CD8-positive, alpha-beta memory T cell (primary cell): ENCODE data around the gene EPB41L3. TPM values are rescaled to one million over a fixed set of nuclear protein-coding genes. Genes with fewer than 3 reads are reported as not detected.

Experiments used
- CTCF ChIA-PET: fragments of 350-600 bp; sonication (Branson Sonifier 250); formaldehyde crosslinking; loops from one replicate; lab custom pipeline; 2021; ENCODE audit warnings: antibody characterized with exemption; lab: Charles Lee
- POLR2A ChIA-PET: fragments of 350-600 bp; sonication (Branson Sonifier 250); formaldehyde crosslinking; loops from one replicate; lab custom pipeline; 2021; ENCODE audit warnings: antibody characterized with exemption; lab: Charles Lee
- DNase-seq, 5 donors: peaks; one replicate each; pipeline versions ENCODE4 v3.0.0 to v3.0.0-alpha.2; 2020 to 2022; ENCODE audit warnings: mixed read lengths in 1 of 5
- H3K27ac ChIP-seq: one replicate; pipeline ENCODE4 v1.7.0; 2013; ENCODE audit warnings: low read depth, mild to moderate bottlenecking, low read length, moderate library complexity
- H3K27me3 ChIP-seq: 2 replicates; pipeline ENCODE4 v1.7.0; 2013; ENCODE audit warnings: low read length, mild to moderate bottlenecking; ENCODE audit not compliant: insufficient read depth, poor library complexity, severe bottlenecking
- H3K36me3 ChIP-seq: 2 replicates; pipeline ENCODE4 v1.7.0; 2013; ENCODE audit warnings: mild to moderate bottlenecking, low read length, moderate library complexity; ENCODE audit not compliant: insufficient read depth
- H3K4me1 ChIP-seq: 2 replicates; pipeline ENCODE4 v1.7.0; 2013; ENCODE audit warnings: mild to moderate bottlenecking, low read length, moderate library complexity; ENCODE audit not compliant: insufficient read depth
- H3K4me3 ChIP-seq: 2 replicates; pipeline ENCODE4 v1.7.0; 2013; ENCODE audit warnings: mild to moderate bottlenecking, low read length
- H3K9me3 ChIP-seq: 2 replicates; pipeline ENCODE4 v1.7.0; 2013; ENCODE audit warnings: mild to moderate bottlenecking, low read length
- H3K27ac Mint-ChIP-seq, 8 donors: one replicate each; pipeline ENCODE4 v1.8.0; 2020 to 2021; ENCODE audit warnings: mixed read lengths in 8 of 8, mild to moderate bottlenecking in 6 of 8, inconsistent platforms in 3 of 8, moderate library complexity in 3 of 8
- H3K27me3 Mint-ChIP-seq, 2 donors: one replicate each; pipeline ENCODE4 v1.8.0; 2020 to 2021; ENCODE audit warnings: mixed read lengths in 2 of 2, mild to moderate bottlenecking in 1 of 2, moderate library complexity in 1 of 2
- H3K36me3 Mint-ChIP-seq, 3 donors: one replicate each; pipeline ENCODE4 v1.8.0; 2020 to 2021; ENCODE audit warnings: mixed read lengths in 3 of 3, inconsistent platforms in 1 of 3, mild to moderate bottlenecking in 1 of 3
- H3K4me1 Mint-ChIP-seq, 3 donors: one replicate each; pipeline ENCODE4 v1.8.0; 2020 to 2021; ENCODE audit warnings: mixed read lengths in 3 of 3, inconsistent platforms in 1 of 3, mild to moderate bottlenecking in 1 of 3
- H3K4me3 Mint-ChIP-seq, 7 donors: one replicate each; pipeline ENCODE4 v1.8.0; 2020 to 2021; ENCODE audit warnings: mixed read lengths in 7 of 7, mild to moderate bottlenecking in 6 of 7, moderate library complexity in 4 of 7, inconsistent platforms in 2 of 7
- H3K9me3 Mint-ChIP-seq, 5 donors: one replicate each; pipeline ENCODE4 v1.8.0; 2020 to 2022; ENCODE audit warnings: mixed read lengths in 5 of 5, mild to moderate bottlenecking in 3 of 5, moderate library complexity in 2 of 5, inconsistent platforms in 1 of 5
- polyA plus RNA-seq: library from polyadenylated mRNA; unstranded; fragments of 300-500 nt; fragmentation: Illumina TruSeq; gene quantifications from one replicate; pipeline ENCODE4 v1.2.3, GENCODE V29; 2021
- total RNA-seq, 2 experiments: library from RNA; stranded (reverse); gene quantifications; one replicate each; pipeline ENCODE4 v1.2.3, GENCODE V29; 2021

EPB41L3 gene
- total and polyA plus RNA-seq, 3 experiments from 2014 or later: 1.2 to 1.8 TPM; not detected in 1

- DNase-seq: no peak
- no peaks in the 10 kb centered on the region for H3K9me3 Mint-ChIP-seq
- no peaks in the 10 kb centered on the region for H3K4me1 Mint-ChIP-seq
- H3K36me3 ChIP-seq: no peaks in the 10 kb centered on the region
- no peaks in the 10 kb centered on the region for H3K36me3 Mint-ChIP-seq
- ChIA-PET CTCF (no interaction called here), POLR2A (no interaction called here)
- H3K4me3 Mint-ChIP-seq: no peak overlapping the region
- H3K27me3 ChIP-seq: no peaks in the 10 kb centered on the region
- peaks cover 0 to 2% of the 10 kb centered on the region in 2 donors for H3K27me3 Mint-ChIP-seq
- H3K9me3 ChIP-seq: no peaks in the 10 kb centered on the region
- no peaks in the 10 kb centered on the region for H3K4me1 ChIP-seq
- no peak overlapping the region for H3K27ac Mint-ChIP-seq
- H3K27ac ChIP-seq: no peak overlapping the region
- no peak overlapping the region for H3K4me3 ChIP-seq
Observed at GRCh38 chr18:5380586-5380985, 163.2 kb downstream of the EPB41L3 start.

DNA sequence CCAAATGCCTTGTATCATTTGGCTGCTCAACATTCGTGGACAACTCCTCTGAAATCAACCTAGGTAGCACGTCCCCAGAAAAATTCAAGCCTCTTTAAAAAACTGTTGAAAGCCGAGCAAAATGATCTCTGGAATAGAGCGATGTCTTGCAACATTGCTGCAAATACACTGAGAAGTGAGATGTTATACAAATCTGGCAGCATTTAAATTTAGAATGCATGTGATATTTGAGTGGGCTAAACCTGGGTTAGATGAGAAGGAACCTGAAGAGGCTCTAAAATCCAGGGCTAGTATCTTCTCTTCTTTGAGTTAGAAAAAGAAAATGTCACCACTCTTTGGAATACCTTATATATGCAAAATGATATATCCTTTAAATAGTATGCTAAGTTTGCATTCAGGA is 166.8 kb downstream of the EPB41L3 start:
- no peak overlapping the region for H3K4me3 Mint-ChIP-seq
- POLR2A ChIA-PET: no interaction called here
- no peaks in the 10 kb centered on the region for H3K9me3 Mint-ChIP-seq

DNA sequence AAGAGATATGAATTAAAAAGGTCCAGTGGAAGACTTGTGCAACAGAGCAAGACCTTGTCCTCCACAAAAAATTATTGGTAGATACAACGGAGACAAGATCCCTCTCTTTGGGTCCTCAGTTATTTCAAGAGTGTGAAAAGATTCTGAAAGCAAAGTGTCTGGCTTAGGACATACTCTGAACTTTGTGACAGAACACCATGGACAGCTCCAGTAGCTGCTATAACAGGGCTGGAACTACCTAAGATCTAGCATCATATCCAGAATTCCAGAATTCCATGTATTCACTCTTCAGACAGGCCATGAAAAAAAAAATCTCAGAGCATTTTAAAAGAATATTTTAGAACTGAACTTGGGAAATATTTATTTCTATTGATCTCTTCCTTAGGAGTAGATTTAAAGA is 173.5 kb downstream of the EPB41L3 start:
- no peak for DNase-seq
- Histone ChIP-seq H3K4me3 (no peak overlapping the region), H3K27ac (no peak overlapping the region), H3K9me3 (no peaks in the 10 kb centered on the region), H3K36me3 (no peaks in the 10 kb centered on the region), H3K4me1 (no peaks in the 10 kb centered on the region), H3K27me3 (no peaks in the 10 kb centered on the region)
- no peaks in the 10 kb centered on the region for H3K4me1 Mint-ChIP-seq
- H3K36me3 Mint-ChIP-seq: no peaks in the 10 kb centered on the region
- H3K27me3 Mint-ChIP-seq: peaks cover 13% of the 10 kb centered on the region in 2 donors
- no peak overlapping the region for H3K4me3 Mint-ChIP-seq
- POLR2A ChIA-PET: no interaction called here
- CTCF ChIA-PET: no interaction called here
- peaks cover 0 to 6% (median 0%) of the 10 kb centered on the region in 5 donors for H3K9me3 Mint-ChIP-seq
- no peak overlapping the region for H3K27ac Mint-ChIP-seq

More for the DNA sequence above, 166.8 kb downstream of the EPB41L3 start:
- H3K4me1 ChIP-seq: no peaks in the 10 kb centered on the region
- no peak overlapping the region for H3K4me3 ChIP-seq
- no peaks in the 10 kb centered on the region for H3K9me3 ChIP-seq
- Mint-ChIP-seq H3K27ac (no peak overlapping the region), H3K4me1 (no peaks in the 10 kb centered on the region), H3K36me3 (no peaks in the 10 kb centered on the region), H3K27me3 (peaks cover 0 to 2% of the 10 kb centered on the region in 2 donors)
- H3K27ac ChIP-seq: no peak overlapping the region
- H3K27me3 ChIP-seq: no peaks in the 10 kb centered on the region
- no peaks in the 10 kb centered on the region for H3K36me3 ChIP-seq
- CTCF ChIA-PET: no interaction called here
- no peak for DNase-seq

DNA sequence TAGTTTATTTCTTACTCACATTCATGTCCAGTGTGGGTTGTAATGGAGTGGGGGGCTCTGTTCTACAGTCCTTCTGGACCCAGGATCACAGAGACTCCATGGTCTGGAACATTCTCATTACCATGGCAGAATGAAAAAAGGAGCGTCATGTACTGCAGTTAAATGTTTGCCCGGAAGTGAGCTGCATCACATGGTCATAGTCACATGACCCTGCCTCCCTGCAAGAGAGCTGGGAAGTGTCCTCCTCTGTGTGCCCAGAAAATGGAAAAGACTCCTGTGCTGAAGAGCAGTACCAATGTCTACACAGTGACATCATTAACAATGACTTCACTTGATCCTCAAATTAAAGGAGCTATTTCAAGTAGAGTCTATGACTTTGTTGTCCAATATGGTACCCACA is 174.3 kb downstream of the EPB41L3 start:
- peaks cover 0 to 6% (median 0%) of the 10 kb centered on the region in 5 donors for H3K9me3 Mint-ChIP-seq
- H3K27me3 Mint-ChIP-seq: peaks cover 15 to 18% of the 10 kb centered on the region in 2 donors
- ChIA-PET POLR2A (no interaction called here), CTCF (no interaction called here)
- Histone ChIP-seq H3K9me3 (no peaks in the 10 kb centered on the region), H3K27me3 (no peaks in the 10 kb centered on the region), H3K27ac (no peak overlapping the region), H3K4me1 (no peaks in the 10 kb centered on the region), H3K4me3 (no peak overlapping the region), H3K36me3 (no peaks in the 10 kb centered on the region)
- H3K4me1 Mint-ChIP-seq: no peaks in the 10 kb centered on the region
- no peak for DNase-seq
- H3K36me3 Mint-ChIP-seq: no peaks in the 10 kb centered on the region
- no peak overlapping the region for H3K4me3 Mint-ChIP-seq
- H3K27ac Mint-ChIP-seq: no peak overlapping the region

DNA sequence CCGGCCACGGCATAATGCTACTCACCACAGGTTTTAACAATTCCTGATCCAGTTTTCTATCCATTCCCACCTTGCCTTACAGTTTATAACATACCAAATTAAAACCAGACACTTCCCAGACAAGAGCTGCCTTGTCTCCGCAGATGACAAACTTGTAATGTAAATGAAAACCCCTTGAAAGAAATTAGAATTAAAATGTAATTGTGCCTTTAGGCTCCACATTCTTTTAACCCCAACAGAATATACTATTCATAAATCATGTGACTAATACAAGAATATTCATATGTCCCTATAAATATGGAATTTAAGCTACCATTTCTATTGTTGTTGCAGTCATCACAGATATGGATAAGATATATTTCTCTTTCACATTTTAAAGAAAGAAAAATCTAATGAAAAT is 178.4 kb downstream of the EPB41L3 start:
- ChIA-PET POLR2A (no interaction called here), CTCF (no interaction called here)
- H3K4me3 ChIP-seq: no peak overlapping the region
- Mint-ChIP-seq H3K36me3 (no peaks in the 10 kb centered on the region), H3K4me3 (no peak overlapping the region), H3K9me3 (peaks cover 0 to 6% (median 0%) of the 10 kb centered on the region in 5 donors), H3K27me3 (peaks cover 12 to 21% of the 10 kb centered on the region in 2 donors), H3K27ac (no peak overlapping the region), H3K4me1 (no peaks in the 10 kb centered on the region)
- H3K36me3 ChIP-seq: no peaks in the 10 kb centered on the region
- H3K9me3 ChIP-seq: no peaks in the 10 kb centered on the region
- no peak for DNase-seq
- H3K27me3 ChIP-seq: no peaks in the 10 kb centered on the region
- H3K27ac ChIP-seq: no peak overlapping the region
- H3K4me1 ChIP-seq: no peaks in the 10 kb centered on the region

DNA sequence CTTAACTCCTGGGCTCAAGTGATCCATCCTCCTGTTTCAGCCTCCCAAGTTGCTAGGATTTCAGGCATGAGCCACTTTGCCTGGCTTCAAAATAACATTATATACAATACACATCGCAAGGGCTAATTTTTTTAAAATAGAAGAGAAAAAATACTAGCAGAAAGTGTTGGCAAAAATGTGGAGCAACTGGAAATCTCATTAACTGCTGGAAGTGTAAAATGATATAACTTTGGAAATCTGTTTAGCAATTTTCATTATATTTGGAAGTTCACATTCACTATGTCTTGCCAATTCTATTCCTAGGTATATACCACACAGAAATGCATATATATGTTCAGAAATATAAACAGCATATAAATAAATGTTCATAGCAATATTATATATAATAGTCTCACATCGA is 193.2 kb downstream of the EPB41L3 start:
- Histone ChIP-seq H3K27ac (no peak overlapping the region), H3K4me1 (no peaks in the 10 kb centered on the region), H3K27me3 (no peaks in the 10 kb centered on the region), H3K9me3 (no peaks in the 10 kb centered on the region), H3K4me3 (no peak overlapping the region), H3K36me3 (no peaks in the 10 kb centered on the region)
- peaks cover 30 to 38% (median 36%) of the 10 kb centered on the region in 5 donors for H3K9me3 Mint-ChIP-seq
- ChIA-PET POLR2A (no interaction called here), CTCF (no interaction called here)
- no peak for DNase-seq
- H3K36me3 Mint-ChIP-seq: peaks cover 0 to 8% (median 3%) of the 10 kb centered on the region in 3 donors
- H3K27ac Mint-ChIP-seq: no peak overlapping the region
- H3K4me1 Mint-ChIP-seq: no peaks in the 10 kb centered on the region
- peaks cover 1 to 11% of the 10 kb centered on the region in 2 donors for H3K27me3 Mint-ChIP-seq
- H3K4me3 Mint-ChIP-seq: no peak overlapping the region

Other genes starting within 250 kb of the EPB41L3 start
- gene ZBTB14, start 248.3 kb downstream of the EPB41L3 start, total RNA-seq: 10 to 100 TPM; 21.1 to 22.2 TPM
- 14.8 TPM for gene ZBTB14, start 248.3 kb downstream of the EPB41L3 start, polyA plus RNA-seq